A549 (cell line): ENCODE results near the gene MPP4. TPM values are rescaled to one million over a fixed set of nuclear protein-coding genes. Genes with fewer than 3 reads are reported as not detected.

Source experiments
- ATAC-seq, 2 experiments: fragments of 200-7000 bp in 1 of 2; fragments of >200 bp in 1 of 2; cut with Nextera tagmentation in 1 of 2; cut with Tn5 transposase in 1 of 2; 3 replicates each; pipeline versions ENCODE4 v1.8.0 to v1.9.1; 2018 to 2020; ENCODE audit warnings: mild to moderate bottlenecking in 1 of 2, moderate library complexity in 1 of 2
- CTCF ChIA-PET: fragments of 300-600 bp; sonication (Branson Sonifier 250); formaldehyde crosslinking; extraction: SDS; loops from one replicate; lab custom pipeline; 2021; ENCODE audit warnings: antibody characterized with exemption, inconsistent platforms; lab: Yijun Ruan, JAX
- POLR2A ChIA-PET: fragments of 350-600 bp; formaldehyde crosslinking; extraction: SDS; loops from one replicate; lab custom pipeline; 2021; ENCODE audit warnings: antibody characterized with exemption, inconsistent platforms; lab: Yijun Ruan, JAX
- DNase-seq, 2 experiments: peaks; one replicate each; pipeline versions ENCODE4 v3.0.0 to v3.0.0-alpha.2; 2011 to 2016; ENCODE audit warnings: low read depth in 1 of 2, low spot score in 1 of 2
- FAIRE-seq: peaks from 2 replicates; lab custom pipeline; 2011; peaks lifted over from hg19 to GRCh38; lab: Jason Lieb, UNC
- H3K27ac ChIP-seq, 2 experiments: fragments of >200 bp; sonication (Bioruptor Twin); formaldehyde crosslinking; 3 replicates each; pipeline ENCODE4 v1.5.1; 2016 to 2017
- H3K4me1 ChIP-seq: fragments of >200 bp; sonication (Bioruptor Twin); formaldehyde crosslinking; 3 replicates; pipeline ENCODE4 v1.6.1; 2016
- H3K4me2 ChIP-seq: fragments of >200 bp; sonication (Bioruptor Twin); formaldehyde crosslinking; 3 replicates; pipeline ENCODE4 v1.6.1; 2016
- H3K4me3 ChIP-seq: fragments of >200 bp; sonication (Bioruptor Twin); formaldehyde crosslinking; 3 replicates; pipeline ENCODE4 v1.5.1; 2016
- H3K9me3 ChIP-seq: fragments of >200 bp; sonication (Bioruptor Twin); formaldehyde crosslinking; 3 replicates; pipeline ENCODE4 v1.6.1; 2016
- ATOH8 ChIP-seq: fragments of 250-450 bp; sonication (Bioruptor Pico); IDR thresholded peaks from 2 replicates; pipeline ENCODE4 v1.5.0; 2020; ENCODE audit warnings: low read depth, mild to moderate bottlenecking, moderate library complexity
- BCL3 ChIP-seq: fragments of >200 bp; sonication (Bioruptor Twin); formaldehyde crosslinking; IDR thresholded peaks from 3 replicates; pipeline ENCODE4 v1.6.1; 2016
- CBX8 ChIP-seq: fragments of 200-600 bp; sonication (generic); IDR thresholded peaks from 2 replicates; pipeline ENCODE4 v1.6.1; 2016
- CHD4 ChIP-seq: fragments of 200-600 bp; sonication (generic); IDR thresholded peaks from 2 replicates; pipeline ENCODE4 v1.6.1; 2016; ENCODE audit warnings: antibody characterized with exemption, mild to moderate bottlenecking, borderline replicate concordance
- ELK1 ChIP-seq: fragments of 150-350 bp; IDR thresholded peaks from 2 replicates; pipeline ENCODE4 v1.6.1; 2014; ENCODE audit warnings: low read depth, mild to moderate bottlenecking, low read length
- EP300 ChIP-seq, 2 experiments: fragments of >200 bp; sonication (Bioruptor Twin); formaldehyde crosslinking; IDR thresholded peaks; 2 replicates in 1 of 2; 3 replicates in 1 of 2; pipeline ENCODE4 v1.6.1; 2016 to 2017
- FOSL2 ChIP-seq, 2 experiments: fragments of 450-650 bp in 1 of 2; fragments of >200 bp in 1 of 2; sonication (Bioruptor Twin) in 1 of 2; formaldehyde crosslinking; IDR thresholded peaks; 2 replicates each; pipeline versions ENCODE4 v1.5.0 to v1.6.1; 2016 to 2020; ENCODE audit warnings: mild to moderate bottlenecking in 1 of 2, moderate library complexity in 1 of 2
- HDAC2 ChIP-seq: fragments of 200-600 bp; sonication (generic); IDR thresholded peaks from 2 replicates; pipeline ENCODE4 v1.6.1; 2016
- HES2 ChIP-seq: fragments of >200 bp; sonication (Bioruptor Twin); formaldehyde crosslinking; IDR thresholded peaks from 2 replicates; pipeline ENCODE4 v1.6.1; 2016
- KDM5A ChIP-seq: fragments of 200-600 bp; sonication (generic); IDR thresholded peaks from 2 replicates; pipeline ENCODE4 v1.6.1; 2016; ENCODE audit warnings: antibody characterized with exemption, mild to moderate bottlenecking
- MAX ChIP-seq: IDR thresholded peaks from 2 replicates; pipeline ENCODE4 v1.6.1; 2012
- MAZ ChIP-seq: fragments of 150-350 bp; IDR thresholded peaks from 2 replicates; pipeline ENCODE4 v1.6.1; 2014; ENCODE audit warnings: antibody characterized with exemption, low read depth, low read length, borderline replicate concordance
- MYC ChIP-seq: IDR thresholded peaks from 2 replicates; pipeline ENCODE4 v1.6.1; 2012; ENCODE audit warnings: mild to moderate bottlenecking, inconsistent platforms, low read length, improper control_type of control experiment, borderline replicate concordance
- NFE2L2 ChIP-seq: fragments of 150-350 bp; conservative IDR thresholded peaks from 2 replicates; pipeline ENCODE4 v1.6.1; 2014; ENCODE audit warnings: low read length
- PBX3 ChIP-seq: IDR thresholded peaks from 2 replicates; pipeline ENCODE4 v1.6.1; 2012
- RAD21 ChIP-seq, 2 experiments: fragments of >200 bp in 1 of 2; sonication (Bioruptor Twin) in 1 of 2; formaldehyde crosslinking in 1 of 2; IDR thresholded peaks in 1 of 2; conservative IDR thresholded peaks in 1 of 2; 2 replicates in 1 of 2; 3 replicates in 1 of 2; pipeline ENCODE4 v1.6.1; 2012 to 2018; ENCODE audit warnings: inconsistent platforms in 1 of 2
- RFX5 ChIP-seq: fragments of 450-650 bp; IDR thresholded peaks from 2 replicates; pipeline ENCODE4 v1.7.1; 2014; ENCODE audit warnings: antibody characterized with exemption, mild to moderate bottlenecking, moderate library complexity
- TFCP2L1 ChIP-seq: fragments of 250-450 bp; sonication (Bioruptor Pico); IDR thresholded peaks from 2 replicates; pipeline ENCODE4 v1.5.0; 2021; ENCODE audit warnings: mild to moderate bottlenecking
- TP53 ChIP-seq: fragments of 250-450 bp; sonication (Bioruptor Pico); IDR thresholded peaks from 2 replicates; pipeline ENCODE4 v1.5.0; 2021; ENCODE audit warnings: mild to moderate bottlenecking, moderate library complexity
- ZSCAN20 ChIP-seq: fragments of 250-450 bp; sonication (Bioruptor Pico); IDR thresholded peaks from 2 replicates; pipeline ENCODE4 v1.8.0; 2022; ENCODE audit warnings: mild to moderate bottlenecking, moderate library complexity
- WGBS: methylation state at CpG from one replicate; pipeline ENCODE4 v1.1.6; 2017; ENCODE audit errors: missing lambda C conversion rate; 5-methylcytosine and 5-hydroxymethylcytosine counted together
- polyA plus RNA-seq, 4 experiments: library from polyadenylated mRNA; depleted of rRNA in 3 of 4; stranded (reverse); fragments of >200 nt; fragmentation: RNase III in 1 of 4; extraction: RNeasy Plus Mini Kit Qiagen cat#74134 plus additional on column Dnase treatment in 1 of 4; gene quantifications; 2 replicates in 3 of 4; 3 replicates in 1 of 4; pipeline ENCODE4 v1.2.3, GENCODE V29; 2011 to 2017

Gene MPP4
- polyA plus RNA-seq, 2 of the 4 experiments (the other 2 are of a cell fraction): 0.06 to 0.19 TPM

GRCh38 chr2:201704536-201704935 lies 6.1 kb upstream of the MPP4 start:
- DNase-seq (no peak), ATAC-seq (no peak), FAIRE-seq (no peak)
- TF ChIP-seq PBX3: no peak
- no peak for TF ChIP-seq RFX5
- no peak for TF ChIP-seq BCL3
- TF ChIP-seq MYC: no peak
- TF ChIP-seq HES2: no peak
- TF ChIP-seq EP300 (IDR thresholded peaks at IDR 0.05): no peak
- TF ChIP-seq MAX: no peak
- TF ChIP-seq NFE2L2: no peak
- TF ChIP-seq TFCP2L1 (CRISPR knock-in tag): no peak
- no peak for TF ChIP-seq CBX8
- TF ChIP-seq KDM5A: no peak
- no peak for TF ChIP-seq ZSCAN20 (CRISPR knock-in tag)
- TF ChIP-seq ATOH8 (CRISPR knock-in tag): no peak
- TF ChIP-seq HDAC2: no peak
- no peak for TF ChIP-seq RAD21 (conservative IDR thresholded peaks at IDR 0.05 in 1 of 2, IDR thresholded peaks at IDR 0.05 in 1 of 2)
- 92% methylated on average over 5 of the region's 5 CpGs for WGBS
- Histone ChIP-seq H3K4me3 (no peak overlapping the region), H3K4me2 (no peak overlapping the region), H3K9me3 (no peaks in the 10 kb centered on the region), H3K27ac (no peak overlapping the region), H3K4me1 (no peaks in the 10 kb centered on the region)
- ChIA-PET CTCF (no interaction called here), POLR2A (no interaction called here)

GRCh38 chr2:201701646-201702045 lies 3.2 kb upstream of the MPP4 start:
- Histone ChIP-seq H3K4me1 (peaks cover 17% of the 10 kb centered on the region), H3K4me3 (no peak overlapping the region), H3K9me3 (no peaks in the 10 kb centered on the region)
- CTCF ChIA-PET: no interaction called here
- TF ChIP-seq ELK1 (no peak), FOSL2 (IDR thresholded peaks at IDR 0.05) (no peak), FOSL2 (CRISPR knock-in tag; IDR thresholded peaks at IDR 0.05) (no peak), ZSCAN20 (CRISPR knock-in tag) (no peak), TP53 (CRISPR knock-in tag) (no peak), MAZ (no peak), CHD4 (no peak)
- TF ChIP-seq, all 56 proteins: peak for 0
- no peak for DNase-seq
- WGBS: 97% methylated on average over 1 of the region's 1 CpG
- Histone ChIP-seq H3K27ac (no peak overlapping the region), H3K4me2 (no peak overlapping the region)
- ATAC-seq: no peak
- POLR2A ChIA-PET: no interaction called here
- FAIRE-seq: no peak
